ENCODE results near the gene ENTHD1.

The ENTHD1 gene

GRCh38 chr22:39917197-39917643 is 23.7 kb upstream of the ENTHD1 start:
- H2AFZ ChIP-seq (ENCODE audit: low read length): no peak overlapping the region
- H3K4me1 ChIP-seq (ENCODE audit: insufficient read depth, low read length, severe bottlenecking): no peaks in the 10 kb centered on the region
- no peaks in the 10 kb centered on the region for H3F3A ChIP-seq (ENCODE audit: insufficient read depth, low read length)
- no peak overlapping the region for H3K27ac ChIP-seq (ENCODE audit: low read depth, low read length, poor library complexity, severe bottlenecking)
- no peaks in the 10 kb centered on the region for H3K9me2 ChIP-seq (ENCODE audit: low read depth, low read length)
- no peak overlapping the region for H3K4me2 ChIP-seq (ENCODE audit: low read length)
- no peaks in the 10 kb centered on the region for H4K20me1 ChIP-seq (ENCODE audit: insufficient read depth, low read length)
- TF ChIP-seq CTCF (IDR thresholded peaks at IDR 0.05; ENCODE audit: low read length) (no peak), EZH2 (IDR thresholded peaks at IDR 0.05; ENCODE audit: borderline replicate concordance, low read length) (no peak)
- H3K9ac ChIP-seq (ENCODE audit: low read length): no peak overlapping the region
- H3K36me3 ChIP-seq (ENCODE audit: insufficient read depth, low read length): no peaks in the 10 kb centered on the region
- H3K79me2 ChIP-seq (ENCODE audit: insufficient read depth, low read length): no peaks in the 10 kb centered on the region
- H3K9me3 ChIP-seq (ENCODE audit: low read length): no peaks in the 10 kb centered on the region
- no peak overlapping the region for H3K4me3 ChIP-seq (ENCODE audit: low read depth, low read length, poor library complexity, severe bottlenecking)
- H3K27me3 ChIP-seq (ENCODE audit: insufficient read depth, low read length): no peaks in the 10 kb centered on the region

- no peaks in the 10 kb centered on the region for H3K79me2 ChIP-seq (ENCODE audit: insufficient read depth, low read length)
- no peaks in the 10 kb centered on the region for H3K9me2 ChIP-seq (ENCODE audit: low read depth, low read length)
- no peaks in the 10 kb centered on the region for H3K27me3 ChIP-seq (ENCODE audit: insufficient read depth, low read length)
- no peaks in the 10 kb centered on the region for H3K4me1 ChIP-seq (ENCODE audit: insufficient read depth, low read length, severe bottlenecking)
- no peaks in the 10 kb centered on the region for H3K36me3 ChIP-seq (ENCODE audit: insufficient read depth, low read length)
- no peak overlapping the region for H3K4me3 ChIP-seq (ENCODE audit: low read depth, low read length, poor library complexity, severe bottlenecking)
- no peak overlapping the region for H2AFZ ChIP-seq (ENCODE audit: low read length)
- no peaks in the 10 kb centered on the region for H3K9me3 ChIP-seq (ENCODE audit: low read length)
- H3K9ac ChIP-seq (ENCODE audit: low read length): no peak overlapping the region
- no peaks in the 10 kb centered on the region for H4K20me1 ChIP-seq (ENCODE audit: insufficient read depth, low read length)
- no peak overlapping the region for H3K27ac ChIP-seq (ENCODE audit: low read depth, low read length, poor library complexity, severe bottlenecking)
- H3F3A ChIP-seq (ENCODE audit: insufficient read depth, low read length): no peaks in the 10 kb centered on the region
- no peak for TF ChIP-seq CTCF (IDR thresholded peaks at IDR 0.05; ENCODE audit: low read length)
- TF ChIP-seq EZH2 (IDR thresholded peaks at IDR 0.05; ENCODE audit: borderline replicate concordance, low read length): no peak
- no peak overlapping the region for H3K4me2 ChIP-seq (ENCODE audit: low read length)
Measured at GRCh38 chr22:39916496-39916895, 22.9 kb upstream of the ENTHD1 start.

GRCh38 chr22:39915295-39915726 is 21.8 kb upstream of the ENTHD1 start:
- no peak overlapping the region for H2AFZ ChIP-seq (ENCODE audit: low read length)
- no peaks in the 10 kb centered on the region for H3K9me2 ChIP-seq (ENCODE audit: low read depth, low read length)
- no peak overlapping the region for H3K4me2 ChIP-seq (ENCODE audit: low read length)
- H4K20me1 ChIP-seq (ENCODE audit: insufficient read depth, low read length): no peaks in the 10 kb centered on the region
- H3K27me3 ChIP-seq (ENCODE audit: insufficient read depth, low read length): no peaks in the 10 kb centered on the region
- H3K9me3 ChIP-seq (ENCODE audit: low read length): no peaks in the 10 kb centered on the region
- TF ChIP-seq EZH2 (IDR thresholded peaks at IDR 0.05; ENCODE audit: borderline replicate concordance, low read length) (no peak), CTCF (IDR thresholded peaks at IDR 0.05; ENCODE audit: low read length) (no peak)
- H3K36me3 ChIP-seq (ENCODE audit: insufficient read depth, low read length): no peaks in the 10 kb centered on the region
- no peak overlapping the region for H3K9ac ChIP-seq (ENCODE audit: low read length)
- H3K4me1 ChIP-seq (ENCODE audit: insufficient read depth, low read length, severe bottlenecking): no peaks in the 10 kb centered on the region
- H3F3A ChIP-seq (ENCODE audit: insufficient read depth, low read length): no peaks in the 10 kb centered on the region
- H3K79me2 ChIP-seq (ENCODE audit: insufficient read depth, low read length): no peaks in the 10 kb centered on the region
- H3K4me3 ChIP-seq (ENCODE audit: low read depth, low read length, poor library complexity, severe bottlenecking): no peak overlapping the region
- H3K27ac ChIP-seq (ENCODE audit: low read depth, low read length, poor library complexity, severe bottlenecking): no peak overlapping the region
